ENCODE measurements around the gene C15orf61.

DNA sequence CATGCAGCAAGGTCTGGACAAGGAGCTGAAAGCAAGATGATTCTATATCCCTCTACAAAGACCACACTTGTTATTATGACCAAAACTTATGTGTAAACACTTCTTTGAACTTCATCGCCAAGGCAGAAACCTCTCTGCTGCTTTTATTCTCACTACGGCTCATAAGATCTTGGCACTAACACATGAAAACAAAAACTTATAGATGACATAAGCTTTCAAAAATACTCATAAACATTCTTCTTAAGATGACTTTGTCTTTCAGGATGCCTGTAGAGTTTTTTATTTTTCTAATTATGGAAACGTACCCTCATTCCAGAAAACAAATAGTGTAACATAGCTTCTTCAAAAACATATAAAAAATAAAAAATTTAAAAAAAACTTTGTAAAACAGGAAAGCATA, 12.5 kb upstream of the C15orf61 start:
- TF ChIP-seq, protein P1, sequence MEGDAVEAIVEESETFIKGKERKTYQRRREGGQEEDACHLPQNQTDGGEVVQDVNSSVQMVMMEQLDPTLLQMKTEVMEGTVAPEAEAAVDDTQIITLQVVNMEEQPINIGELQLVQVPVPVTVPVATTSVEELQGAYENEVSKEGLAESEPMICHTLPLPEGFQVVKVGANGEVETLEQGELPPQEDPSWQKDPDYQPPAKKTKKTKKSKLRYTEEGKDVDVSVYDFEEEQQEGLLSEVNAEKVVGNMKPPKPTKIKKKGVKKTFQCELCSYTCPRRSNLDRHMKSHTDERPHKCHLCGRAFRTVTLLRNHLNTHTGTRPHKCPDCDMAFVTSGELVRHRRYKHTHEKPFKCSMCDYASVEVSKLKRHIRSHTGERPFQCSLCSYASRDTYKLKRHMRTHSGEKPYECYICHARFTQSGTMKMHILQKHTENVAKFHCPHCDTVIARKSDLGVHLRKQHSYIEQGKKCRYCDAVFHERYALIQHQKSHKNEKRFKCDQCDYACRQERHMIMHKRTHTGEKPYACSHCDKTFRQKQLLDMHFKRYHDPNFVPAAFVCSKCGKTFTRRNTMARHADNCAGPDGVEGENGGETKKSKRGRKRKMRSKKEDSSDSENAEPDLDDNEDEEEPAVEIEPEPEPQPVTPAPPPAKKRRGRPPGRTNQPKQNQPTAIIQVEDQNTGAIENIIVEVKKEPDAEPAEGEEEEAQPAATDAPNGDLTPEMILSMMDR (conservative IDR thresholded peaks at IDR 0.05): no peak
- TF ChIP-seq ZFX (IDR thresholded peaks at IDR 0.05): no peak

All from C4-2B (cell line).